Measurements from ENCODE around the gene GHDC. TPM values are rescaled to one million over a fixed set of nuclear protein-coding genes. Genes with fewer than 3 reads are reported as not detected.

The GHDC gene
- total and polyA plus RNA-seq, 2 donors (not counting 3 experiments of a cell fraction or from before 2014, with no cell fraction given) = 9.8 to 11.2 TPM

DNA sequence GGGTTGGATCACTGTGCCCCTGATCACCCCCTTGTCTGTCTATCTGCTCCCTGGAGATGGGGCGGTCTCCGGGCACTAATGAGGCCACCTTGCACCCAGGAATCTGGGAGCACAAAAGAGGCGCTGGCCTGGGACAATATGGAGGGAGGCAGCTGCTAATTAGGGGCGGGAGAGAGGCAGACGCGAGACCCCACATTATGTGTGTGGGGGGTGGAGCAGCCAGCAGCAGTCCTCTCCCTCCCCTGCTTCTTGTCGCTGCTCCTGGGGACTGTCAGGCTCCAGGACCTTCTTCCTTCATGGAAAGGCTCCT lies 8.7 kb downstream of the GHDC start:
- H3K4me1 ChIP-seq (ENCODE audit: control insufficient read depth, extremely low read depth, insufficient read depth, low read length) = peaks cover 14% of the 10 kb centered on the region
- no peak overlapping the region for H3K4me2 ChIP-seq (ENCODE audit: insufficient read depth, low read length)
- intact Hi-C loops (cut with micrococcal nuclease) (no loop called here), dilution Hi-C loops (cut with MboI; ENCODE audit: extremely low pct_ligation_motif_present, low sequenced_read_pairs) (no loop called here)
- H4K20me1 ChIP-seq (replicated peaks; ENCODE audit: control insufficient read depth, extremely low read depth, insufficient read depth, low read length) = no peaks in the 10 kb centered on the region
- no TSS peak for BruUV-seq (replicated peaks)
- peaks cover 5 to 7% of the 10 kb centered on the region in 2 experiments for H3K27me3 ChIP-seq (ENCODE audit: control insufficient read depth in 2 of 2, insufficient read depth in 2 of 2, low read length in 2 of 2)
- H3K9me3 ChIP-seq (replicated peaks; ENCODE audit: control insufficient read depth, insufficient read depth, low read length) = no peaks in the 10 kb centered on the region
- no peak overlapping the region for H3K9ac ChIP-seq (replicated peaks; ENCODE audit: extremely low read depth, insufficient read depth, low read length)
- FAIRE-seq (no peak), DNase-seq (ENCODE audit: low read depth, low spot score) (no peak)
- ChIA-PET POLR2A (no interaction called here), CTCF (interaction anchor here (1.2 kb wide), 1 partner anchor 89 kb away, joined by 3 read pairs; no protein-coding TSS in a partner anchor)
- H2AFZ ChIP-seq (ENCODE audit: low read depth, low read length) = no peak overlapping the region
- no peak overlapping the region for H3K27ac ChIP-seq (ENCODE audit: insufficient read depth, low read depth, low read length)
- H3K9me1 ChIP-seq (replicated peaks; ENCODE audit: control insufficient read depth, extremely low read depth, insufficient read depth, low read length) = no peaks in the 10 kb centered on the region
- no peaks in the 10 kb centered on the region for H3K36me3 ChIP-seq (ENCODE audit: control insufficient read depth in 2 of 2, extremely low read depth in 1 of 2, insufficient read depth in 2 of 2, low read length in 2 of 2)
- H3K4me3 ChIP-seq (replicated peaks in 1 of 3; ENCODE audit: insufficient read depth in 1 of 3, low read depth in 1 of 3, low read length in 3 of 3) = no peak overlapping the region
- no peak for TF ChIP-seq POLR2A (IDR thresholded peaks at IDR 0.05; ENCODE audit: low read depth, low read length)
- no peak for TF ChIP-seq POLR2AphosphoS5 (IDR thresholded peaks at IDR 0.05; ENCODE audit: insufficient read depth, low read depth, low read length)
- TF ChIP-seq FOS (IDR thresholded peaks at IDR 0.05; ENCODE audit: borderline replicate concordance, insufficient read depth, low read length) = no peak
- TF ChIP-seq GATA2 (IDR thresholded peaks at IDR 0.05; ENCODE audit: insufficient read depth, insufficient read length, low read depth, low read length) = no peak
- TF ChIP-seq MAX (IDR thresholded peaks at IDR 0.05; ENCODE audit: insufficient read depth, insufficient read length) = no peak
- TF ChIP-seq, protein P1, sequence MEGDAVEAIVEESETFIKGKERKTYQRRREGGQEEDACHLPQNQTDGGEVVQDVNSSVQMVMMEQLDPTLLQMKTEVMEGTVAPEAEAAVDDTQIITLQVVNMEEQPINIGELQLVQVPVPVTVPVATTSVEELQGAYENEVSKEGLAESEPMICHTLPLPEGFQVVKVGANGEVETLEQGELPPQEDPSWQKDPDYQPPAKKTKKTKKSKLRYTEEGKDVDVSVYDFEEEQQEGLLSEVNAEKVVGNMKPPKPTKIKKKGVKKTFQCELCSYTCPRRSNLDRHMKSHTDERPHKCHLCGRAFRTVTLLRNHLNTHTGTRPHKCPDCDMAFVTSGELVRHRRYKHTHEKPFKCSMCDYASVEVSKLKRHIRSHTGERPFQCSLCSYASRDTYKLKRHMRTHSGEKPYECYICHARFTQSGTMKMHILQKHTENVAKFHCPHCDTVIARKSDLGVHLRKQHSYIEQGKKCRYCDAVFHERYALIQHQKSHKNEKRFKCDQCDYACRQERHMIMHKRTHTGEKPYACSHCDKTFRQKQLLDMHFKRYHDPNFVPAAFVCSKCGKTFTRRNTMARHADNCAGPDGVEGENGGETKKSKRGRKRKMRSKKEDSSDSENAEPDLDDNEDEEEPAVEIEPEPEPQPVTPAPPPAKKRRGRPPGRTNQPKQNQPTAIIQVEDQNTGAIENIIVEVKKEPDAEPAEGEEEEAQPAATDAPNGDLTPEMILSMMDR (IDR thresholded peaks at IDR 0.05; ENCODE audit: extremely low read depth in 1 of 2, insufficient read depth in 1 of 2, low read depth in 1 of 2, low read length in 2 of 2) = no peak
- no peak for TF ChIP-seq MYC (IDR thresholded peaks at IDR 0.05; ENCODE audit: low read depth, low read length)
- TF ChIP-seq JUN (IDR thresholded peaks at IDR 0.05; ENCODE audit: borderline replicate concordance, insufficient read depth, insufficient read length, low read depth) = no peak
- TF ChIP-seq EZH2 (IDR thresholded peaks at IDR 0.05; ENCODE audit: borderline replicate concordance, low read depth, low read length, severe bottlenecking) = no peak
- no peaks in the 10 kb centered on the region for H3K79me2 ChIP-seq (ENCODE audit: control insufficient read depth, insufficient read depth, low read length)

All from endothelial cell of umbilical vein (primary cell).